HG02885 (cell line): ENCODE data around the gene DAAM1.

Experiments
- ATAC-seq: cut with Tn5 transposase; IDR thresholded peaks from one replicate; pipeline ENCODE4 v1.9.1; 2021; ENCODE audit warnings: mild to moderate bottlenecking; ENCODE audit not compliant: unreplicated experiment, poor library complexity

Gene DAAM1

GRCh38 chr14:59188461-59189090, at the start of gene DAAM1:
Gene DAAM1 (plus strand): TSS chr14:59188667. CDS start chr14:59263478, 74,811 bp downstream.
- ATAC-seq = peak; percentile 89

GRCh38 chr14:59139324-59139723, 49.1 kb upstream of the DAAM1 start:
- no peak for ATAC-seq

GRCh38 chr14:59140106-59140843, 48.2 kb upstream of the DAAM1 start:
- no peak for ATAC-seq

- no peak for ATAC-seq
Observed at GRCh38 chr14:59146484-59146883, 42.0 kb upstream of the DAAM1 start.

GRCh38 chr14:59147007-59147406, 41.5 kb upstream of the DAAM1 start:
- no peak for ATAC-seq

GRCh38 chr14:59148334-59148900, 40.0 kb upstream of the DAAM1 start:
- ATAC-seq = peak; percentile 76

GRCh38 chr14:59150990-59151389, 37.5 kb upstream of the DAAM1 start:
- peak; percentile 81 for ATAC-seq

- no peak for ATAC-seq
Observed at GRCh38 chr14:59154373-59154772, 34.1 kb upstream of the DAAM1 start.

- ATAC-seq = no peak
Observed at GRCh38 chr14:59155886-59156285, 32.6 kb upstream of the DAAM1 start.

- no peak for ATAC-seq
Observed at GRCh38 chr14:59159169-59159568, 29.3 kb upstream of the DAAM1 start.

- no peak for ATAC-seq
Observed at GRCh38 chr14:59160506-59160905, 28.0 kb upstream of the DAAM1 start.

- ATAC-seq = peak; percentile 56
Observed at GRCh38 chr14:59161561-59162175, 26.8 kb upstream of the DAAM1 start.

GRCh38 chr14:59166258-59166657, 22.2 kb upstream of the DAAM1 start:
- ATAC-seq = no peak

- peak; percentile 98 for ATAC-seq
Observed at GRCh38 chr14:59175404-59175803, 13.1 kb upstream of the DAAM1 start.

- ATAC-seq = no peak
Observed at GRCh38 chr14:59176765-59177164, 11.7 kb upstream of the DAAM1 start.

GRCh38 chr14:59177262-59177661, 11.2 kb upstream of the DAAM1 start:
- ATAC-seq = no peak

- no peak for ATAC-seq
Observed at GRCh38 chr14:59181791-59182190, 6.7 kb upstream of the DAAM1 start.

- no peak for ATAC-seq
Observed at GRCh38 chr14:59182641-59183040, 5.8 kb upstream of the DAAM1 start.

GRCh38 chr14:59183150-59183549, 5.3 kb upstream of the DAAM1 start:
- ATAC-seq = no peak

- no peak for ATAC-seq
Observed at GRCh38 chr14:59184396-59184795, 4.1 kb upstream of the DAAM1 start.

GRCh38 chr14:59185676-59186075, 2.8 kb upstream of the DAAM1 start:
- ATAC-seq = no peak
